DMS153 treated with DMSO at 0.1 percent for 48 hours (cell line): Measurements from ENCODE around the gene MEIOC.
"Not testable (repeated sequence)": the region's sequence is repeated elsewhere in the genome, so short reads cannot be mapped to it uniquely, and the experiment has no call there.

ENCODE experiments used
- DNase-seq: peaks from one replicate; lab custom pipeline; 2025; ENCODE audit not compliant: unreplicated experiment; lab: John Stamatoyannopoulos, UW

The MEIOC gene

GRCh38 chr17:44646280-44646679 is 10.0 kb upstream of the MEIOC start:
- DNase-seq, result no peak

- DNase-seq, result no peak
These were observed 8.5 kb upstream of the MEIOC start for GRCh38 chr17:44647736-44648135.

GRCh38 chr17:44648963-44649362 is 7.3 kb upstream of the MEIOC start:
- DNase-seq, result no peak

GRCh38 chr17:44651228-44651627 is 5.0 kb upstream of the MEIOC start:
- no peak for DNase-seq

GRCh38 chr17:44652727-44653126 is 3.5 kb upstream of the MEIOC start:
- no peak for DNase-seq

GRCh38 chr17:44653384-44653783 is 2.9 kb upstream of the MEIOC start:
- DNase-seq, result no peak

- DNase-seq, result no peak
These were observed 2.3 kb upstream of the MEIOC start for GRCh38 chr17:44653954-44654353.

GRCh38 chr17:44661835-44662234 is 5.6 kb downstream of the MEIOC start:
- no peak for DNase-seq

GRCh38 chr17:44663095-44663494 is 6.8 kb downstream of the MEIOC start:
- DNase-seq, result no peak

GRCh38 chr17:44664867-44665266 is 8.6 kb downstream of the MEIOC start:
- no peak for DNase-seq

GRCh38 chr17:44666006-44666405 is 9.7 kb downstream of the MEIOC start:
- DNase-seq, result no peak

GRCh38 chr17:44672479-44673093 is 16.3 kb downstream of the MEIOC start:
- DNase-seq, result no peak

- no peak for DNase-seq
These were observed 17.6 kb downstream of the MEIOC start for GRCh38 chr17:44673893-44674292.

- DNase-seq, result no peak
These were observed 20.9 kb downstream of the MEIOC start for GRCh38 chr17:44677136-44677535.

GRCh38 chr17:44683303-44683702 is 27.0 kb downstream of the MEIOC start:
- DNase-seq, result not testable (repeated sequence)

- DNase-seq, result no peak
These were observed 31.5 kb downstream of the MEIOC start for GRCh38 chr17:44687756-44688155.

- no peak for DNase-seq
These were observed 31.9 kb downstream of the MEIOC start for GRCh38 chr17:44688200-44688599.

- DNase-seq, result no peak
These were observed 32.6 kb downstream of the MEIOC start for GRCh38 chr17:44688675-44689476.

GRCh38 chr17:44689477-44690217 is 33.4 kb downstream of the MEIOC start, which contains the start of gene CCDC43:
TSS of gene CCDC43 (minus strand) at chr17:44689776. CDS start at chr17:44689753, 23 bp downstream.
- DNase-seq, result peak; percentile 79

- DNase-seq, result not testable (repeated sequence)
These were observed 34.6 kb downstream of the MEIOC start for GRCh38 chr17:44690746-44691306.

GRCh38 chr17:44693609-44694008 is 37.3 kb downstream of the MEIOC start:
- no peak for DNase-seq
